Measurements from ENCODE around the gene DEXI. TPM values are rescaled to one million over a fixed set of nuclear protein-coding genes. Genes with fewer than 3 reads are reported as not detected.

Gene DEXI
- 110 TPM for total RNA-seq
- long read RNA-seq, transcript DEXI-201 (2 exons, 1,561 nt), result major isoform, 214 of 226 reads
- long read RNA-seq, partial matches to known transcripts, result 0 of 226 reads
- long read RNA-seq, other reads (novel, unspliced or antisense), result 7 of 226 reads

DNA sequence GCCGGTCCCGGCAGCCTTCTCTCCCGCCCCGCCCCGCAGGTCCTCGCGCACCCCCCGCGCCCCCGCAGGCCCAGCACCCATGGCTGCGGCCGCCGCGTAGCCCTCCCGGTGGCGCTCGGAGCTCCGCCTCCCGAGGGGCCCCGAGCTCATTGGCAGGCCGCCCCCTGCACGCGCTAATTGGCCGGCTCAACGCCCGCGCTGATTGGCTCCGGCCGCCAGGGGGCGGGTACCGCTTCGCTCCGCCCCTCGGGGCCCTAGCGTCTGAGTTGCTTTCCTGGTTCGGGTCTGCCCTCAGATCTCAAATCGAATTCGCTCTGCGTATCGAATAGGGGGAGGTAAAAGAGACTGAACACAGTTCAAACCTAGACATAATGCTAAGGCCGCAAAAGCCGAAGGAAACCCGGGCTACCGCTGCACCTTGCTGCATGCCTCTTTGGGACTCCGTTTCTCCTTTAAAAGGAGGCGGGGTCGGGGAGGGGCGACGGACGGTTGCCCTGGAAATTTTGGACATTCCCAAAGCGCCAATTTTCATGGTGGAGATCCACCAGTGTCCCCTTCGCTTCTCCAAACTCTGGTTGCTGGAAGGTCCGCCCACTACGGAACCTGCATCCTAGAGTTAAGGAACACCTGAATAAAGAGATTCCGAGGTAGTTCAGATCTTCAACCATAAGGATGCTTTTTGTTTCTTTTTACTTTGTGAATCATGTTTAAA lies at the start of gene DEXI:
Gene DEXI, minus strand, starts transcription at position 117 of the 712 bp plus-strand sequence. CDS start 463 bp downstream, outside the sequence.
- peak within 1 kb of the TSS; percentile 93 for H3K27ac ChIP-seq (replicated peaks)
- no peaks in the 10 kb centered on the region for H3K36me3 ChIP-seq
- TF ChIP-seq, protein P1, sequence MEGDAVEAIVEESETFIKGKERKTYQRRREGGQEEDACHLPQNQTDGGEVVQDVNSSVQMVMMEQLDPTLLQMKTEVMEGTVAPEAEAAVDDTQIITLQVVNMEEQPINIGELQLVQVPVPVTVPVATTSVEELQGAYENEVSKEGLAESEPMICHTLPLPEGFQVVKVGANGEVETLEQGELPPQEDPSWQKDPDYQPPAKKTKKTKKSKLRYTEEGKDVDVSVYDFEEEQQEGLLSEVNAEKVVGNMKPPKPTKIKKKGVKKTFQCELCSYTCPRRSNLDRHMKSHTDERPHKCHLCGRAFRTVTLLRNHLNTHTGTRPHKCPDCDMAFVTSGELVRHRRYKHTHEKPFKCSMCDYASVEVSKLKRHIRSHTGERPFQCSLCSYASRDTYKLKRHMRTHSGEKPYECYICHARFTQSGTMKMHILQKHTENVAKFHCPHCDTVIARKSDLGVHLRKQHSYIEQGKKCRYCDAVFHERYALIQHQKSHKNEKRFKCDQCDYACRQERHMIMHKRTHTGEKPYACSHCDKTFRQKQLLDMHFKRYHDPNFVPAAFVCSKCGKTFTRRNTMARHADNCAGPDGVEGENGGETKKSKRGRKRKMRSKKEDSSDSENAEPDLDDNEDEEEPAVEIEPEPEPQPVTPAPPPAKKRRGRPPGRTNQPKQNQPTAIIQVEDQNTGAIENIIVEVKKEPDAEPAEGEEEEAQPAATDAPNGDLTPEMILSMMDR (IDR thresholded peaks at IDR 0.05; ENCODE audit: borderline replicate concordance), result peak; percentile 50
- no peaks in the 10 kb centered on the region for H3K9me3 ChIP-seq (replicated peaks)
- peaks cover 94% of the 10 kb centered on the region for H3K4me1 ChIP-seq
- DNase-seq, result peak; percentile 96
- intact Hi-C loops (cut with micrococcal nuclease), result no loop called here
- H3K27me3 ChIP-seq (ENCODE audit: low read depth), result no peaks in the 10 kb centered on the region
- H3K4me3 ChIP-seq, result peak within 1 kb of the TSS; percentile 93

DNA sequence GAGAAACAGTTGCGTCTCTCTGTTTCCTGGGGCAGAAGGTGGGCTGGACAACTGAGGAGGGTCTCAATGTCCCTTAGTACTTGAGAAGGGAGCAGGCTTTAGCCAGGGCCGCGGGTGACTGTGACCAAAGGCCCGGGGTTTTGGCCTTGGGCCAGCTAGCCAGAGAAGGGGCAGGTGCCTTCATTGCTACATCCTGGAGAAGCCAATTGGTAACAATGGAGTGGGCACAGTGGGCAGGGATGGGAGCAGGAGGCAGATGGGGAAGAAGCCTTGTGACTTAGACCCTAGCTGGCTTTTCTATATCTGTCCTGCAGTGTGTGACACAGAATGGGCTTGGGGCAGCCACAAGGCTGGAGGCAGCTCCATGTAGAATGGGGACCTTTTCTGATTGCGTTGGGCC lies 48.1 kb upstream of the DEXI start:
- Histone ChIP-seq H3K36me3 (peaks cover 61% of the 10 kb centered on the region), H3K27me3 (ENCODE audit: low read depth) (no peaks in the 10 kb centered on the region), H3K4me1 (peaks cover 12% of the 10 kb centered on the region), H3K9me3 (replicated peaks) (no peaks in the 10 kb centered on the region), H3K4me3 (no peak overlapping the region), H3K27ac (replicated peaks) (no peak overlapping the region)
- intact Hi-C loops (cut with micrococcal nuclease), result no loop called here
- DNase-seq, result no peak
- TF ChIP-seq, protein P1 (IDR thresholded peaks at IDR 0.05; ENCODE audit: borderline replicate concordance), result no peak

DNA sequence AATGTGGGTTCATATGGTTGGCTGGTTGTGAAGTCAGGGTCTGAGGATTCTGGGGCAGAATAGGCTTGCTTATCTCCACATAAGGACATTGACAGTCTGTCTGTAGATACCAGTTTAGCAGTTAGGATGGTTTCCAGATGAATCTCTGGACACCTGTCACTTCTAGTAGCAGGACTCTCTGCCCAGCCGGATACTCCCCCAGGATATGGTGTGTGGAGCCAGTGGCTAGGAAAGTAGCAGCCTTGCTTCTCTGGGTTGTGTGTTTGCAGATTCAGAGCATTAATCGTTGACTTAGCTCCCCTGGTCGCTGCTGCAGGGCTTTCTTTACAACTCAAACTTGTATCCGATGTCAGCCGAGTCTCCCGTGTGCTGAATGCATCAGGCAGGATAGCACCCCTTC lies 47.3 kb upstream of the DEXI start:
- H3K9me3 ChIP-seq (replicated peaks), result no peaks in the 10 kb centered on the region
- peaks cover 59% of the 10 kb centered on the region for H3K36me3 ChIP-seq
- TF ChIP-seq, protein P1 (IDR thresholded peaks at IDR 0.05; ENCODE audit: borderline replicate concordance), result no peak
- H3K4me1 ChIP-seq, result peaks cover 12% of the 10 kb centered on the region
- H3K27ac ChIP-seq (replicated peaks), result no peak overlapping the region
- H3K27me3 ChIP-seq (ENCODE audit: low read depth), result no peaks in the 10 kb centered on the region
- no peak for DNase-seq
- H3K4me3 ChIP-seq, result no peak overlapping the region
- intact Hi-C loops (cut with micrococcal nuclease), result no loop called here

DNA sequence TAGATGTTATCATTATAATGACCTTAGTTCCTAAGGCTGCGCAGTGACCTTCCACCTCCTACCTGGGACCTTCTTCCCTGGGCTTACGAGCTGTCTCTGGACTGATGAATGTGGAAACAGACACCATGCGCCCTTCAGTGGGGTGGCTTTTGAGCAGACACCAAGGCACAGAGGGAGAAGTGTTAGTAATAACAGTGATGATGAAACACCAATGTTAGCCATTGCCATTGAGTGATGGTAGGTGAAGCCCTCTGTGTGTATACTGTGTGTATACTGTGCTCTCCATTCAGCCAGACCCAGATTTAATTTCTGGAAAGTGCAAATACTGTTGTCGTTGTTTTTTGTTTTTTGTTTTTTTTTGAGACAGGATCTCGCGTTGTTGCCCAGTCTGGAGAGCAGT lies 46.6 kb upstream of the DEXI start:
- DNase-seq, result no peak
- Histone ChIP-seq H3K36me3 (peaks cover 56% of the 10 kb centered on the region), H3K4me3 (no peak overlapping the region), H3K27ac (replicated peaks) (no peak overlapping the region), H3K4me1 (peaks cover 11% of the 10 kb centered on the region), H3K9me3 (replicated peaks) (no peaks in the 10 kb centered on the region), H3K27me3 (ENCODE audit: low read depth) (no peaks in the 10 kb centered on the region)
- intact Hi-C loops (cut with micrococcal nuclease), result no loop called here
- TF ChIP-seq, protein P1 (IDR thresholded peaks at IDR 0.05; ENCODE audit: borderline replicate concordance), result no peak

DNA sequence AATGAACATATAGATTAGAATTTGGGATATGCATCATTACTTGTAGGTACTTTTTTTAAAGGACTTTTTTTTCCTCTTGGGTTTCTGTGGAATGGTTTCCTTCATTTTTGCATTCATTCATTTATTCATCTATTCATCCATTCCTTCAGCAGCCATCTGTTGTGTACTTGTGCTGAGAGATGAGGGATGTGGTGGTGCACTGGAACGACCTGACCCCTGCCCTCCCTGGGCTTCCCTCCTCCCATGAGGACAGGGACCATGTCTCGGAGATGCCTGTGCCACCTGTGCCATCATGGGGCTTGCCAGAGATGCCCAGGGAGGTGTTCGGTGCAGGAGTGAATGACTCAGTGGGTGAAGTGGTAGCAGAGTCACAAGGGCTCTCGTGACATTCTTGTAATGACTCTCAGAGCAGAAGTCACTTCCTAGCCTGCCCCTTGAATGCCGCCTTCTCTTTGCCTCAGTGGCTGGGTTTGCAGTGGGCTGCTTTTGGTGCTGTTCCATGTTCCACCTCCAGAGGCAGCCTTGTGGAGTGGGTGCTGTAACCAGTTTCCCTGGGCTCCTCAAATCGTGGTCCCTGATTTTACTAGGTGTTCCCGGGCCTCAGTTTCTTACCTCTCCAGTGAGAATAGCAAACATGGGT lies 46.0 kb upstream of the DEXI start:
- peaks cover 5% of the 10 kb centered on the region for H3K4me1 ChIP-seq
- intact Hi-C loops (cut with micrococcal nuclease), result no loop called here
- no peaks in the 10 kb centered on the region for H3K27me3 ChIP-seq (ENCODE audit: low read depth)
- peaks cover 58% of the 10 kb centered on the region for H3K36me3 ChIP-seq
- H3K9me3 ChIP-seq (replicated peaks), result no peaks in the 10 kb centered on the region
- no peak for DNase-seq
- TF ChIP-seq, protein P1 (IDR thresholded peaks at IDR 0.05; ENCODE audit: borderline replicate concordance), result peak; percentile 42
- no peak overlapping the region for H3K27ac ChIP-seq (replicated peaks)
- H3K4me3 ChIP-seq, result no peak overlapping the region

Data from left ventricle myocardium inferior (tissue), 1 donor.